ENCODE results near the gene IRAK3.
A peak's percentile ranks its signal among the peaks of the same experiment; 100 is the strongest.
"Not testable (repeated sequence)": the region's sequence is repeated elsewhere in the genome, so short reads cannot be mapped to it uniquely, and the experiment has no call there.

Gene IRAK3

DNA sequence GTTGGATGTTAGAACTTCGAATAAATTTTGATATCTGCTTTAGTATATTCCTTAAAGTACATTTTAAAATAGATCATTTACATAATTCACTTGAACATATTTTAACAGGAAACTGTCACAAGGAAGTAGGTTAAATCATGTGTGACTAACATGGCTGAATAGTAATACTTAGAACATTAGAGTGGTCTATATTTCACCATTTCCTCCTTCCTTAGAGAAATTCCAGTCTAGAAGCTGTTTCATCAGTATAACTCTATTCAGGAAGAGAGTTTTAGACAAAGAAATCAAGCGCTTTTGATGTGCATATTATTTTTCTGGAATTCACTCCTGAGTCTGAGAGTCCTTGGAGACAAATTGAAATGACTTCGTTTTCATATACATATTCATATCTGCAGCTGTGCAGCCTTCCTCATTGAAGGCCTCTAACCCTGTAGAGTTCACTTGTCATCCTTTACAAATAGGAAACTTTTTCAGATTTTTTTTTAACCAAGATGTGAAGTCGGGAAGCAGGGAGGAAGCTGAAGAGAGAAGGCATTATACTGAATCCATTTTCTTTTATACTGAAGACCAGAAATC is 28.4 kb downstream of the IRAK3 start:
- no peak for DNase-seq

DNA sequence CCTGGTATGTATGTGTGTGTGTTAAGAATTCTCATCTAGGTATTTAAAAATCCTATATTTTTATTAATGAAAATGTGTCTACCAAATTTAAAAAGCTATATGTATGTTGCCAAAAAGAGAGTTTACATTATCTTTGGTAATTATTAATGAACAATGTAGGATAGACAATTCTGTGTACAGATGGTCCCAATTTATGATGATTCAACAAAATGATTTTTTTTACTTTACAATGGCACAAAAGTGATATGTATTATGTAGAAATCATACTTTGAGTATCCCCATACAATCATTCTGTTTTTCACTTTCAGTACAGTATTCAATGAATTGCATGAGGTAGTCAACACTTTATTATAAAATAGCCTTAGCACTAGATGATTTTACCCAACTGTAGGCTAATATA is 39.4 kb downstream of the IRAK3 start:
- DNase-seq = no peak

DNA sequence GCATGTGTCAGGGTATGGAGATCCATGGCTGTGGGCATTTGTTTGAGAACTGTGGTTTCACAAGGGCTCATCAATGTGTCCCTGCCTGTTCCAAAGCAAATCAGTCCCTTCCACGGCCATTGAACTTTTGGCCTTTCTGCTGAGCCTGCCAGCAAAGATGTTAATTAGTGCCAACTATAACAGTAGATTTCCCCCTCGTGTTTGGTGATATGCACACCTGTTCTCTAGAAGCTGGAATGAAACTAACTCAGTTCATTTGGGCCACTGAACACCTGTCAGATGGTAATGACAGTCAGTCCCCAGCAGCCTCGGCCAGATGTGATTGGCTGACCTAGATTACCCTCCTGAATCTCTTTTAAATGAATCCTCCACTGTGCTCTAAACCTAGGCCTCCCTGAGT is 43.2 kb downstream of the IRAK3 start:
- no peak for DNase-seq

DNA sequence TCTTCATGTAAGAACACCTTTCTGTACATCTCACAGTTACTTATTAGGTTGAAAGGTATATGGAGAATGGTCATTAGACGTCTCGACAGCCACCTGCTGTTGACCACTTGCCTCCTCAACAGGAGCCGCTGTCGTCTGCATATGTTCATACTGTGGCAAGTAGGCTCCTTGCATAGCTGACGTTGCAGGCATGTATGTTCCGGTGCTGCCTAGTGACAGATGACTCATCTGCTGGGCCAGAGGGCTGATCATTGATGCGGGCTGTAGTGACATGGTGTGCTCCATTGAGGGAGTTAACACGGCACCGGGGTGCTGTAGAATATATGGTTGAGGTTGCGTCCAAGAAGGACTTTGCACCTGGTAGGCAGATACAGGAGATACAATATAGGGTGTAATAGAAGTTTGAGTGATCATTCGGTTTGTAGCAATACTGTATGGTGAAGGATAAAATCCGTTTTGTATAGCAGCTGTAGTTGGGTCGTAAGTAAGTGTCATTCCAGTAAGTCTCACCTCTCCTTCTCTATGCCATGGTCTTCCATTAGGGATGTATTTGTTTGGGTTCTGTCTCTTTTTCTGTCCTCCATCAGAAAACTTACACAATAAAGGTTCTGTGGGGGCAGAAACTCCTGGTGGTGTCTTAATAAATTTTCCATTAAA is 45.2 kb downstream of the IRAK3 start:
- DNase-seq = peak; percentile 65 to 69

DNA sequence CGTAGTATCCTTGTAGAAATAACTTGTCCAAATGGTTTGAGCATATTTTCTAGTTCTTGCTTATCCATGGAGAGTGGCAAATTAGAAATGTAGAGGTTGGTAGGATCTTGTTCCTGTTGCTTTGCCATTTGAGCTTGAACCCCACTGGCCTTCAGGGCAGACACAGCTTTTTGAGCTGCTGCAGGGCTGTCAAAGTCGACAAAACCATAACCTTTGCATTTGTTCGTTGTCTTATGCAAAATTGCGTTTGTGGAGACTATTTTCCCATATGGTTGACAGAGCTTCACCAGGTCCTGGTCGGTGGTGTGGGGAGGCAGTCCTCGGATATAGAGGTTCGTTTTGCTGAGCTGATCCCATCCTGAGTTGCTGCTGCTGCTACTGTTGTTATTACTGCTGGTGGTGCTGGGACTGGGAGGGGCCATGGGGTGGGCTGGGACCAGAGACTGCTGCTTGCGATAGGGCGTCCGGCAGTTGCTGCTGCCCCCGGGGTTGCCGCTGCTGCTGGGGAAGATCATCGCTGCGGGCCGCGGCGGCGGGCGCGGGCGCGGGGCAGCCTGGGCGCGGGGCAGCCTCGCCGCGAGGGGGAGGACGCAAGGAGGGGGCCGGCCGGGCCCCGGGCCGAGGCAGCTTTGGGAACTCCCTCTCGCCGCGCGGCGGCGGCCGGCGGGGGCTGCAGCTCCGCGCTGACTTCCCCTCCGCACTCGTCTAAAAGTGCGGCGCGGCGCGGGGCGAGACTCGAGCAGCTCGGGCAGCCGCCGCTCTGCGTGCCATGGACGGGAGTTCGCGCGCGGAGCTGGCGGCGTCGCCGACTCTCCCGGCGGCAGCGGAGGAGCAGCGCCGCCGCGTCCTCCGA is 46.0 kb downstream of the IRAK3 start:
- DNase-seq = peak; percentile 10 to 26

DNA sequence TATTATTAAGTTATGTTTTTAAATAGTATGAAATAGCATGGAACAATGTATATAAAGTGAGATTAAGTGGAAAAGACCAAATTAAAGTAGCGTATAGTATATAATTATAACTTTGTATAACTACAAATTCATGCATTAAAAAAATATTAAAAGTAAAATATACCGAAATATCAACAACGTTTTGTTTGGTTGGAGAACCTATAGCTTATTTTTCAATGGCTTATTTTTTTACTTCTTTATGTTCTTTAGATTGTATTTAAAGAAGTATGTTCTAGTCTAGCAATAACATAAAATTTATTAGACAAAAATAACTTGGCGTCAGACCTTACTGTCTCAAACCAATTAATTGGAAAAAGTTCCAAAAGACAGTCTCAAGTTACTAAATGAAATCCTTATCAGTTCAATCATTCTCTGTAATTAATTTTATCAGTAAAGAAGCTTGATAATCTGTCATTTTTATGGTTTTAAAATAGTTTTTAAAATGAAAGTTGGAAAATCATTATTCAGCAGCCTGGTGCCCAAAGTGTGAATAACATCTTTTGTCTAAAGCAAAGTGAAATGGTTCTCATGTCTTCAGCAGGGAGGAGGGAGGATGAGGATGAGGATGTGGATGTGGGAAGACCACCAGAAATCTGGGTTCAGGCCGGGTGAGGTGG is 46.7 kb downstream of the IRAK3 start:
- DNase-seq = no peak

DNA sequence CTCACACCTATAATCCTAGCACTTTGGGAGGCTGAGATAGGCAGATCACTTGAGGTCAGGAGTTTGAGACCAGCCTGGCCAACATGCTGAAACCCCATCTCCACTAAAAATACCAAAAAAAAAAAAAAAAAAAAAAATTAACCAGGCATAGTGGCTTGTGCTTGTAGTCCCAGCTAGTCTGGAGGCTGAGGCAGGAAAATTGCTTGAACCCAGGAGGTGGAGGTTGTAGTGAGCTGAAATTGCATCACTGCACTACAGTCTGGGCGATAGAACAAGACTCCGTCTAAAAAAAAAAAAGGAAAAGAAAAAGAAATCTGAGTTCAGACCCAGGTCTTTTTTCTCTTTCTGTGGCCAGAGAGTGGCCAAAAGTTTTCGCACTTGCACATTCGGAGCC is 47.3 kb downstream of the IRAK3 start:
- not testable (repeated sequence) for DNase-seq

DNA sequence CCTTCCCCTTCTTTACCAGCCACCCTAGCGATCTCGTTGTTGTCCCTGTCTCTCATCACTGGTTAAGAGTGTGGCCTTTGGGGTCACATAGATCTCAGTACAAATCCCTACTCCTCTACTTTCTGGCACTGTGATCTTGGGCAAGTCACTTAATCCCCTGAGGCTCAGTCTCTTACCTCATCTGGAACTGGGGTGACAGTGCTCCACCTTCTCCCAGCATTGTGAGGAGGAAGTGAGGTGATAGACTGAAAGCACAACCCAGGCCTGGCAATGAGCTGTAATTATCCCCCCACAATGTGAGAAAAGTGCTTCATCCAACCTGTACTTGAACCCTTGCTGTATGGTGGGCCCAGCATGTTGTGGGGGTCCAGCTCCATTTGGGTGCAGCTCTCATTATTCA is 48.0 kb downstream of the IRAK3 start:
- no peak for DNase-seq

DNA sequence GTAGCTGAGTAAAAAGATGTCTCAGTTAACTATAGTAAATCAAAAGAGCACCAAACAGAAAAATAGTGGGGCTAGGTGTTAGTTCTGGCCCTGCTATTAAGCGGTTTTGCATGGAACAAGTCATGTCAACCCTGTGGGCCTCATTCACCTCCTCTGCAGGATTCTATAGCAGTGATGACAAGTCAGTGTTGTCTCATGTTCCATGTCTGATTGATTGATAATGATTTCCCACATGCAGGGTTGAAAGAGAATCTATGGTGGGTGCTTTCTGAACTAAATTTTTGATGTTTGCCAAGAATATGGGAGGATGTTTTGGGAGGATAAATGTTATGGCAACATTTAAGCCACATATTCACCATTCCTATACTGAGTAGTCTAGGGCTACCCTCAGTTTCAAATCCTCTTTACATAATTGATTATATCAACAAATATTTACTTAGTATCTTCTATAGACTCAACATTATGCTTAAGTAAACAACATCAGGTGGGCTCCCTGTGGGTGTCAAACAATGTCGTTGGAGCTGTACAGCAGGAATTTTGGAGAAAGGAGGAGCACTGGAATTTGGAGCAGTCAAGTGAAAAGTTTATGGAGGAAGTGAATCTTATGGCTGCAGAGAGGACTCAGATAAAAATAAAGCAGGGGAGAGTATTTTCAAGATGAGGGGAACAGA is 48.6 kb downstream of the IRAK3 start:
- DNase-seq = no peak

DNA sequence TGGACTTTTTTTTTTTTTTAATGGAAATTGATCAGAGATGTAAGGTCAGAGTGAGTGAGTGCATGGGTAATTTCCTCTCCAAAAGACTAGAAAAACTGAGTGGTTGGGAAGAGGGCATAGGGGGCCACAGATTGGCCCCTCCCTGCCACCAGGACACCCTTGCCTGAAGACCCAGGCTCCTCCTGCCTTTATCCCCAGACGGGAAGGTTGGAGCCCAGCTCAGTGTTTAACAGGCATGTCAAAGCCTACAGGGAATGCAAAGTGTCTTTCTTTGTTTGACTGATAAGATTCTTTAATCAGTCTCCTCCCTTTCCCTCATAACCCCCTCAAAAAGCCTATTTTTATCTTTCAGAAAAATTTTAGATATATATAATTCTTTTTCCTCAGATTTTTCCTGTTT is 50.3 kb downstream of the IRAK3 start:
- DNase-seq = no peak

DNA sequence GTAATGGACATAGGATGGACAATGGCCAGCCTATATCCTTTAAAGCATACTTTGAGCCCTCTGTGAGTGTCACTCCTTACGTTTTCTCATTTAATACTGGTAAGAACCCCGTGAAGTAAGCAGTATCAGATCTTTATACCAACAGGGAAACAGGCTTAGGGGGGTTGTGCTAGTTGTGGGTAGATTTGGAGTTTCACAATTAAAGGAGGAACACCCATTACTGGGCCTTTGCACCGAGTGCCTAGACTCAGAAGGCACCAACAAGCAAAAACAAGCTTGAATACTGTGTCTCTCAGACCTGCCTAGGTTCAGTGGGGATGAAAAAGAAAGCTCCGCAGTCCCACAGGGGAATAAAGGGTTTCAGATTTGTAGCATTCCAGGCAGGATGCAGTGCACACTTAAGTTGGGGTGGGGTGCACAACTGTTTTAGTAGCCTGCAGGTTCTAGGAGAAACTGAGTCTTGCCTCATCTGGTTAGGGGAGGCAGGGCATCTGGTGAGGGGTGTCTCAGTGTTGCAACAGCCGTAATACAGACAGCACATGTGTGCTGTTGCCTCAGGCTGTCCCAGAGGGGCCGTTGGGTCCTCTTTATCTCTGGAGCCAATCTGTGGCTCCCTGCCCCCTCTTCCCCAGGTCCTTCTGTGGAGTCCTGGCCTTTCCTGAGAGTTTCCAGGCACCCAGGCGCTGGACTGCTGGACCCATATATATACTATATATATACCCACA is 51.2 kb downstream of the IRAK3 start:
- peak in 1 of 2 experiments; percentile 1 for DNase-seq

DNA sequence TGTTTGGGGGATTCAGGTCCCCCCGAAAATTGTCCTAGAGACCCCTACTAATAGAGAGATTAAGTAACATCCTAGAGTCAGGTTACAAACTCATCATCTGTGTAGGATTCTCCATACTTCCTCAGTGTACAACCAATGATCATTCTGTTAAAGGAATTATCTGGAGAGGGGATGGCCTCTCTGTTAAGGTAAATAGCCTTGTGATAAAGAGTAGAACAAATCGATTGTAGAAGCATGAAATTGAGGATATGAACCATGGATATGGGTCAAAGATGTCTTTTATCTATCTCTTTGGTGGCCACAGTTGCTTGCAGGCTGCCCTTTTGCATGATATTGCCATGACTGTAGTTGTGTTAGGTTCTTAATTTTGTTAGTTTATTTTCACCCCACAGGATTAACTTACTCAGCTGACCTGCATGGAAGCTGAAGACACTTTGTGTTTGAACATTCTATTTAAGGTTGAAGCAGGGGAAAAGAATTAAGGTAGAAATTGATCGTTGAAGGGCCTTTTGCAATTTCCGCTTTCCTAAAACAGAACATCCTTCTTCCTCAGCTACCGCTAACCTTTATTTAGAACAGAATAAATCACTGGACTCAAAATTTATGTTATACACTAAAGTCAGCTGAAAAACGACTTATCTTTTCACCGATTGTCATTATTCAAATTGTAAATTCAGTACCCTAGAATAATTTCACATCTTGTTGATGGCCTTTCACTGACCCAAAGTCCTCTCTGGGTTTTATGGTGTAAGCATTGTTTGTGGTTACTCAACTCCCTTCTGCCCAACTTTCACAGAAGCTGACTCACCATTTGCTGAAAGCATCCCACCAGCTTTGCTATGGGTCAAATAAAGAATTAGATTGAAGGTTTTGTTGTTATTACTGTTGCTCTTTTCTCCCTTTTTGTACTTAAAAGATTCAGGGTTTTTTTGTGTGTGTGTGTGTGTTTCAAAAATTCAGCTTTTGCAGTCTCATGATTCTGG is 52.3 kb downstream of the IRAK3 start:
- DNase-seq = no peak

DNA sequence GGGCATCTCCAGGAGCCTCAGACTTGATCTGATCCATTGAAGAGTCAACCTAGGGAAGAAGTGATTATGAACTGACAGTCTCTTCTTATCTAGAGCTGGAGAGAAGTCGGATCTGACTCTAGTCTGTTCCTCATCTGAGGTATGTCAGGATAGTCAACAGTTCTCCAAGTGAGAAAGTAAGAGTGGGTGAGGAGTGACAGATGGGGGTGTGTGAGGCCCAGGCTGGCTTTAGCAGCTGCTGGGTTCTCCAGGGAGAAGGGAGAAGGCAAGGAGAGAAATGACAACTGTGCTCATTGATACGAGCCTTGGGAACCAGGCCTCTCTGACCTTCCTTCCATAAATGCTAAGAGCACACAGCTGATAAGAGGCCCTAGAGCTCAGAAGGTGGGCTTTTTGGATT is 53.3 kb downstream of the IRAK3 start:
- no peak for DNase-seq

DNA sequence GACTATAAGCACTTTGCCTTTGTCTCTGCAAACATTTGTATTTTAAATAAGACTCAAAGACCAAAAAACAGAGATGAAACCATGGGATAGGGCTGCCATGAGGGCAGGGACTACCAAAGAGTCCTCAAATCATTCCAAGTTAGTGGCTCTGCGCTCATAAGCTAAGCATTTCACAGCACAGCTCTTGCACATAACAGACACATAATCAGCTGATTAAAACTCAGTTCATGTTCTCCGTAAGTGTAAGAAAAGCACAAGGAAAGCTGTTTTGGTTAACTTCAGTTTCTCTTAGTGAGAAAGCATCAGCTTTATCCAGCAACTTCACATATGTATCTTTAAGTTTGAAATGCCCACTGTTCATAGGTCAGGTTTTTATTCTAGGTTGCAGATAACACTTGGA is 54.9 kb downstream of the IRAK3 start:
- DNase-seq = no peak

DNA sequence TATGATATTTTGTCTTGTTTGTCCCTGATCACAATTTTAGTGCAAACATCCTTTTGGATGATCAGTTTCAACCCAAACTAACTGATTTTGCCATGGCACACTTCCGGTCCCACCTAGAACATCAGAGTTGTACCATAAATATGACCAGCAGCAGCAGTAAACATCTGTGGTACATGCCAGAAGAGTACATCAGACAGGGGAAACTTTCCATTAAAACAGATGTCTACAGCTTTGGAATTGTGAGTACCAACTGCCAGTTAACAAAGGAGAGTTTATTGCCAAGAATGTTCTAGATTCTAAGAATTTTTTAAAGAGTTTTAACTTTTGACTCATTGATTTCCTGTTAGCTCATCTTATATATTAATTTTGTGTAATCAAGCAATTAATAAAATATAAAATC is 55.4 kb downstream of the IRAK3 start:
- no peak for DNase-seq

DNA sequence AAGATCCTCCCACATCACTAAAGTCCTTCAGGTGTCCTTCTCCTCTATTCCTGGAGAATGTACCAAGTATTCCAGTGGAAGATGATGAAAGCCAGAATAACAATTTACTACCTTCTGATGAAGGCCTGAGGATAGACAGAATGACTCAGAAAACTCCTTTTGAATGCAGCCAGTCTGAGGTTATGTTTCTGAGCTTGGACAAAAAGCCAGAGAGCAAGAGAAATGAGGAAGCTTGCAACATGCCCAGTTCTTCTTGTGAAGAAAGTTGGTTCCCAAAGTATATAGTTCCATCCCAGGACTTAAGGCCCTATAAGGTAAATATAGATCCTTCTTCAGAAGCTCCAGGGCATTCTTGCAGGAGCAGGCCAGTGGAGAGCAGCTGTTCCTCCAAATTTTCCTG is 58.7 kb downstream of the IRAK3 start:
- DNase-seq = no peak

DNA sequence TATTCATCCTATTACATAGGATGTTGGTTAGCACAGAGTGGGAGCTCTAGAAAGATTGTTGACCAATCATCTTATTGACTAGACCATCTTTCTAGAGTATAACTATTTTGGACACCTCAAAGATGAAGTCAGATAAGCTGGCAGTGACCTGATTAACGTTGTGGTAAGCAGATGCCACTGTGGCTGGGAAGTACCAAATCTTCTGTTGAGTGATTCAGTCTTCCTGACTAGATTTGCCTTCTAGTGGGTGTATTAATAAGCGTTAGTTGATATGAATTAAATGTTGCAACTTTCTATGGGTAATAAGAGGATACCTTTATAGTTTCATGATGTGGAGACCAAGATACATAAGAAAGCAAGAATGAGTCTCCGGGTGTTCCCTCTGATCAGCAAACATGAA is 62.0 kb downstream of the IRAK3 start:
- DNase-seq = no peak

DNA sequence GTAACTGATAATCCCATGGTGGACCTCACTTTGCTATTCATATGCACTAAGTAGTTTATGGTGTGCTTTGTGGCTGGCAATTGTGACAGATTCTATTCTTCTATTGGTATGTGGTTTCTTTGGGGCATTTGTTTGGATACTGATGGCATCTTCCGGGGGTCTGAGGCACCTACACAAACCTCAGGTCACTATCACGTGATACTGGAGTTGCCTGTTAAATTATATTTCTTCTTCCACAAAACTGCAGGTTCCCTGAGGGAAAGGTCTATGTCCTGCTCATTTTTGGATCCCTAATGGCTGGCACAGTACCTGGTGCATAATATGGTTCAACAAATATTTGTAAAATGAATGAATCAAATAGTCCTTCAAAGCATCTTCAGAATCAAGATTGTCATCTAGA is 63.8 kb downstream of the IRAK3 start:
- no peak for DNase-seq

DNA sequence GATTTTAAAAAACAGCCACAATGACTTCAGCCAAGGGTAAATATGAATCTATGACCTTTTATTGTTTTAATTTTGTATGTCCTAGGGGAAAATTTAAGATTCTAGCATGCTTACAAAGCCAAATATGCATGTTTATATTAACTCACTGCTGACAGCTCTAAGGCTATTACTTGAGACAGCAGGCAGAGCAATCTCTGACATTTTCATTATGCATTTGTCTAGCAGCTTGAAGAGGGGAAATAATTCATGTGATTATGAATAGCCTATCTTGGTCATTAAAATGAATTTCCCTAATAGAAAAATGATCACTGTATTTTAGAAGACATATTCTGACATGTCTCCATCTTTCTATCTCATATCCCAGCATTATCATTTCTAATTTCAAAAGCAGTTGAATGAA is 66.7 kb downstream of the IRAK3 start:
- no peak for DNase-seq

DNA sequence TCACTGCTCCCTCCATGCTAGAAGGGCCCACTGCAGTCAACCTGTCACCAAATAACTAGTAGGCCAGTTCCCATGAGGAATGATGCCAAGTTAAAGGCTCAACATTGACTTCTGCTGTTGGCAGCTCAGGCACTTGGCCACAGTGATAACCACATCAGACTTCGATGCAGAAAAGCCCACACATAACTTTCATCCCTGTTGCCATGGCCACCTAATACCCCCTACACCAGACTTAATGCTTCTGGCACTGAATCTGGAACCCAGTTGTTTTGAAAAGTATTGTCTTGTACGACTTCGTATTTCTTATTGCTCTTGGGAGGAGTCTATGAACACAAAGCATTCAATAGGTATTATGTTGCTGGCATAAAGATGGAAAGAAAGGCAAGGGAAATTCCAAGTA is 69.0 kb downstream of the IRAK3 start:
- DNase-seq = no peak

DNA sequence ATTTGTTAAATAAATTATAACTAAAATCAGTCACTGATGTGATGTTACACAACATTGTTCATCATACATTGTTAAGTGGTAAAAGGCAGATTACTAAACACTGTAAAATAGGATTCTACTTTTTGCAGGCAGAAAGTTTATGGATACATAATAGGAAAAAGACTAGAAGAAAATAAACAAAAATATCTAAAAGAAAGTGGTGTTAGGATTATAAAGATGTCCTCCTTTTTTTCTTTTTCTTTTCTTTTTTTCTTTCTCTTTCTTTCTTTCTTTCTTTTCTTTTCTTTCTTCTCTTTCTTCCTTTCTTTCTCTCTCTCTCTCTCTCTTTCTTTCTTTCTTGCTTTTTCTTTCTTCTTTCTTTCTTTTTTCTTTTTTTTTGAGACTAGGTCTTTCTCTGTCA is 73.7 kb downstream of the IRAK3 start:
- DNase-seq = no peak

All from NCI-H1930 (cell line).